CD4-positive, alpha-beta T cell treated with Interferon alpha-2 for 1 hour (primary cell): ENCODE results near the gene EGFLAM.

Experiments used
- DNase-seq, 2 donors: peaks; one replicate each; pipeline ENCODE4 v3.0.0-alpha.2; 2020 to 2022

The EGFLAM gene

GRCh38 chr5:38258319-38259061 is at the start of gene EGFLAM:
EGFLAM (plus strand) TSS chr5:38258559; CDS start chr5:38258755, 196 bp downstream.
- DNase-seq, result no peak

DNA sequence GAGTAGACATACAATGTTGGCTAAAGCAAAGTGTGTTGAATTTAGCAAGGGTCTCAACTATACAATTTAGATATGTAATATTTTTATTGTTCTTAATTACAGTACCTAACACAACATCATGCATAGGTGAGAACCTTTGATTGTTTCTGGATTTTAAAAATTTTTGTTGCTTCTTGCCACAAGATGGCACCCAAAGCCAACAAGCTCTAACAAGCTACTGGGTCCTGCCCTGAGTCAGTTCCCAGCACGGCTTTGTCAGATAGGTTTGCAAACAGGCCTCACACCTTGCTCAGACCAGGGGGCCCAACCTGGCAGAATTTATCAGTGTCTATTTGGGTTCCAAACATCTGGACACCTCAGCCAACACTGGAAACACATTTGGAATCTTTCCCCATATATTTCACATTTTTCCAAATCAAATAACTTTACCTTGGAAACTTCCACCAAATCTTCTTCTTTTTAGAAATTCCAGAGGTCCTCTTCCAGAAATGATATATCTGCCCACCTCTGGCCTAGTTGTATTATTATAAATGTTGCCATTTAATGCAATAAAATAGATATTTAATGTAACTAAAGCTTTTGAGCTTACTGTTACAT is 49.5 kb upstream of the EGFLAM start:
- DNase-seq, result no peak

- DNase-seq, result no peak
Measured at GRCh38 chr5:38210676-38211353, 47.5 kb upstream of the EGFLAM start.

GRCh38 chr5:38211354-38211710 is 47.0 kb upstream of the EGFLAM start:
- no peak for DNase-seq

GRCh38 chr5:38212307-38212706 is 46.1 kb upstream of the EGFLAM start:
- DNase-seq, result no peak

GRCh38 chr5:38226091-38226490 is 32.3 kb upstream of the EGFLAM start:
- DNase-seq, result no peak

DNA sequence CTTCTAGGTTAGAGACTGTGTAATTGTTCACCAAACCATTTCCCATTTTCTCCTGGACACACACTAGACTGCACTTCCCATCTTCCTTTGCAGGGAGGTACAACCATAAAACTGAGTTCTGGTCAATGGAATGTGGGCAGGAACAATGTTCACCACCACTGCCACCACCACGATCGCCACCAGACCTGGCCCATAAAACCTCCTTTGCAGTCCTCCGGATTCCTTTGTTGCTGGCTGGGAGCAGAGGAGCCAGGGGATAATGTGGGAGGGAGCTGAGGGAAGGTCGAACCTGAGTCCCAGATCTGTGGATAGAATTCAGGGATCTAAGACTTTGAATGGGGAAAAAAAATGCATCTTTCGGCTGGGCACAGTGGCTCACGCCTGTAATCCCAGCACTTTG is 29.4 kb upstream of the EGFLAM start:
- no peak for DNase-seq

- no peak for DNase-seq
Measured at GRCh38 chr5:38234737-38235136, 23.6 kb upstream of the EGFLAM start.

- no peak for DNase-seq
Measured at GRCh38 chr5:38237681-38238080, 20.7 kb upstream of the EGFLAM start.

GRCh38 chr5:38240212-38240611 is 18.1 kb upstream of the EGFLAM start:
- DNase-seq, result no peak

GRCh38 chr5:38241655-38242054 is 16.7 kb upstream of the EGFLAM start:
- DNase-seq, result no peak

DNA sequence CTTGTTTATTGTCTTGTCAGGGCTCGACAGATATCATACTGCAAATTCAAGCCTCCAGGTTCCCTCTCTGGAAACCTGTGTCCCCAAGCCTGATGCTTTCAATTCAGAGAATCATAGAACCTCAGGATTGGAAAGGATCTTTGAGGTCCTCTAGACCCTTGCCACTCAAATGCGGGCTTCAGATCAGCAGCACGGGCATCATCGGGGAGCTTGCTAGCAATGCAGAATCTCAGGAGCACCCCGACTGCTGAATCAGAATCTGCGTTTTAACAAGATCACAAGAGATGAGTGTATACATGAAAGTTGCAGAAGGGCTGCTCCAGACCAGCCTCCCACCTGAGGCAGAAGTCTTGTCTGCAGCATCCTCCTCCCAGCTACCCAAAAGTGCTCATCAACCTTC is 13.1 kb upstream of the EGFLAM start:
- DNase-seq, result no peak

DNA sequence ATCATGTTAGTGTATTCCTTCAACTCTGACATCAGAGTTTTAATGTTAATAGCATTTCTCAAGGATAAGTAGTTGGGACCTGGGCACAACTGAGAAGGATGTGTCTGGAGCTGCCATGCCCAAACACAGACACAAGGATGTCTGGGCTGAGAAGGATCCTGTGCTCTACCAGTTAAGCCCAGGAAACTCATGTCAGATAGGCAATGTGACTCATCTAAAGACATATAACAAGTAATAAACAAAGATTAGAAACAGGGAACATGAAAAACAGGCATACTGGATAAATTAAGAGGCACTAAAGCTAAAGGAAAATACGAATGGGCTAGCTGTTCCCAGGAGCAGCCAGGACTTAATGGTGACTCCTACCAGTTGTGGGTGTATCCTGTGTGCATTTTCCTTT is 9.1 kb upstream of the EGFLAM start:
- DNase-seq, result no peak

DNA sequence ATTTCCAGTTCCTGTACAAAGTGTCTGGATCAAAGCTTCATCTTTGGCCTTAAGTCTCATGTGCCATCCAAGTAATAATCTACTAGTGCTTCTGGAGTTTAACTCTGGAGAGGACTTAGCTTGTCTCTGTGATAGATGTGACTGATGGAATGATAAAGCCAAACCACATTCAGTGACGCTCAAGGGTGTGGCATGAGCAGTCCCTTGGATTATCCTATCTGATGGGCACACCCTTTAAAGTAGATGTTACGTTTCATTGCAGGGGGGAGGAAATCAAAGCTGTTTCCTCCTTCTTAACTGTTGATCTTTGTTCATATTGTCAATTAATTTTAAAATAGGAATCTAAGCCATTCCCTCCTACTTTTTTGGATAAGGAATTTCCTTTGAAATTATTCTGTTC is 8.5 kb upstream of the EGFLAM start:
- DNase-seq, result no peak

- DNase-seq, result no peak
Measured at GRCh38 chr5:38250763-38251448, 7.5 kb upstream of the EGFLAM start.

DNA sequence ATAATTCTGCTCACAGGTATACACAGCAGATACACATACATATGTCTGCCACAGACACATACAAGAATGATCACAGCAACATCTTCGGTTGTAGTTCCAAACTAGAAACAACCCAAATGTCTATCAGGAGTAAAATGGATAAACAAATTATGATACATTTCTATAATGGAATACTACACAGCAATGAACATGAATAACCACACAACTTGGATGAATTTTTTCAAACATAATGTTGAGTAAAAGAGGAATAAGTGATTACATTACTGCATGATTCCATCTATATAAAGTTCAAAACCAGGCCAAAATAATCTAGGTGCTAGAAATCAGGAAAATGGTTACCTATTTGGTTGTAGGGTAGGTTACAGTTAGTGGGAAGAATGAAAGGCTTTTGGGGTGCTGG is 4.6 kb upstream of the EGFLAM start:
- no peak for DNase-seq

DNA sequence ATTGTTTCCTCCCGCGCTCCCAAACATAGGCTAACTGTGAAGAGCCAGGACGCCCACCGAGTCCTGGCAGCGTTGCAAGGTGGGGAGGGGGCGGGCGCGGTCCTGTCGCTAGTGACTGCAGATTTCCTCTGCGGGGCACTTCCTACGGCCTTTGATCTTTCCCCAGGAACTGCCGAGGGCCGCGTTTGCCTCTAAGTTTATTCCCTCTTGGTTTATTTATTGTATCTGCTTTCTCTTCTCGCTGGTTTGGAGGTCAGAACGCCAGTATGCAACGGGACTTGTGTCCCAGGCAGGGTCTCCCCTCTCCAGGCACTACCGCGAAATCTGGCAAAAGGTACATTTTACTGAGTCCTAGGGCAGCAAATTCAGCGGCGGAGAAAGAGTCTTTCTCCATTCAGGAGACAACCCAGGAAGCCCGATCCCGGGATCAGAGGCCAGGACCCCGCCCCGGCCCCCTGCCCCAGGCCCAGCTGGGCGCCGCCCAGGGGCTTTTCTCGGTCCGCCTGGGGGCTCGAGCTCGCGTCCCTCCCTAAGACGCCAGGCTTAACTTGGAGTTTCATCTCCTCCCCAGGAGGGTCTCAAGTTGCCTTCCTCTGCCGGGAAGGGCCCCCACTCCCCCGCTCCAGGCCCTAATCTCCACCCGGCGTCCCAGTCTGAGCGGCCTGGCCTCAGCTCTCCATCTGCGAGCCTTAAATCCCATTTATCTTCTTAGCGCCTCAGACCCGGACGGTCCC is 884 bp upstream of the EGFLAM start:
- no peak for DNase-seq

DNA sequence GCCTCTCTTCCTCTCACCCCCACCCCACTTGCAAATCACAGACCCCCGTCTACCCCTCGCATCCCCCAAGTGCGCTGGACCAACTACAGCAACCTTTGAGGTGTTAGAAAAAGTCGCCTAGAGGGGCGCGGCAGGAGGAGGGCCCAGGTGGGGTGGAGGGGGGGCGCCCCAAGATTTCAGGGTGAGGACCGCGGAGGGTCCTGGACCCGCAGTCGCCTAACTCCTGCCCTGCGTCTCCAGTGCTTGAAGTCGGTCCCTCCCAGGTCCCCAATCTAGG is 379 bp upstream of the EGFLAM start:
- no peak for DNase-seq

GRCh38 chr5:38259062-38259808 is 876 bp downstream of the EGFLAM start:
- no peak for DNase-seq

- no peak for DNase-seq
Measured at GRCh38 chr5:38259809-38260160, 1.4 kb downstream of the EGFLAM start.

DNA sequence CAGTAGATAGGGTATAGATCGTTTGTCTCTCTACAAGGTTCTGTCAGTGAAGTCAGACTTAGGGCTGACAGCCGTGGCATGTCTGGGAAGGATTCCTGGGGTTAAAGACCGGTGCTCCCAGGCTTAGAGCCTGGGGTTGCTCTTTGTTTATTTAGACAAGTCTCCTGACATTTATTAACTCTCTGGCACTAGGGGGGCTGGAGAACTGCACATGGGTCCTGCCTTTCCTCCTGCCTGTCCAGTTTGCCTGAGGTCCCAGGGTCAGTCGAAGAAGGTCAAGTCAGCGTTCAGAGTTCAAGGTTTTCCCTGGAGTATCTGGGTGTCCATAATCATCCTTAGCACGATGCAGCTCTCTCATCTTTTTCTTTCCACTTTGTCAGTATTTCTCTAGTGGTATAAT is 5.6 kb downstream of the EGFLAM start:
- DNase-seq, result no peak

DNA sequence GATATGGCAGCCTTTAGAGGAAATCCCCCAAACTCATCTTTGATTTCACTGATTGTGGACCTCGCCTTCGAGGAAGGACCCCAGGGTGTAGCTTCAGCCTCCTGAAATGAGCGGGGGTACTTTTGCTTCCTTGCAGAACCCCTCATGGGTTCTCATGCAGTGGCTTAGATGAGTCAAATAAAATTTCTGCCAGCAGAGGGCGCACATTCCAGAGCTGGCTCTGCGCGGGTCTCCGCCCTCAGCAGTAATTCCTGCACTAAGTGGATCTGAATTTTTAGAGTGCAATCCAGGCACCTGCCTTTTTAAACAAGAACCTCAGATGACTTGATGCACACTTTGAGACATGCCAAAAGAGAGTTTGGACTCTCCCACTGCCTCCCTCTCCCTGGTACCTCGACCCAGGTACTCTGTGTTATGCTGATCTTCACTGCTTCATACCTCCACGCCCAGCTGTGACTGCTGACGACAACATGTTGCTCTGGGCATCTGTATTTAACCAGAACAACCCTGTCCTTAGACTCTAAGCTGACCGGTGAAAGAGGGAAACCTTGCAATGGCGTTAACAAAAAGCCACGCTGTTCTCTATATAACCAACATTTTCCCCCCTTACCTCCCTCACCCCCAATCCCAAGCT is 7.3 kb downstream of the EGFLAM start:
- peak in 1 of 2 donors; percentile 34 for DNase-seq
